Left ventricle myocardium inferior (tissue), 1 donor: ENCODE data around the gene GAK. TPM values are rescaled to one million over a fixed set of nuclear protein-coding genes. Genes with fewer than 3 reads are reported as not detected.

ENCODE experiments used
- DNase-seq: peaks from one replicate; pipeline ENCODE4 v3.0.0-alpha.2; 2020
- H3K27ac ChIP-seq: fragments of 200-600 bp; replicated peaks from 2 replicates; pipeline ENCODE4 v1.8.0; 2021
- H3K27me3 ChIP-seq: fragments of 200-600 bp; 2 replicates; pipeline ENCODE4 v1.8.0; 2021; ENCODE audit warnings: low read depth
- H3K36me3 ChIP-seq: fragments of 200-600 bp; 2 replicates; pipeline ENCODE4 v1.8.0; 2021
- H3K4me1 ChIP-seq: fragments of 200-600 bp; 2 replicates; pipeline ENCODE4 v1.8.0; 2021
- H3K4me3 ChIP-seq: fragments of 200-600 bp; 2 replicates; pipeline ENCODE4 v1.8.0; 2021; ENCODE audit warnings: mild to moderate bottlenecking, moderate library complexity
- H3K9me3 ChIP-seq: fragments of 200-600 bp; replicated peaks from 2 replicates; pipeline ENCODE4 v1.8.0; 2021
- intact Hi-C: fragments of 100-400 bp; cut with micrococcal nuclease; formaldehyde crosslinking; loops from one replicate; pipeline ENCODE4 v1.11.0; 2022
- total RNA-seq: library from RNA; stranded (reverse); fragmentation: NEBNext Ultra II Directional; extraction: Animal tissue kit (Norgen Biotek cat#: 25700); gene quantifications from one replicate; pipeline ENCODE4 v1.2.1, GENCODE V29; 2021
- TF ChIP-seq, protein P1 (sequence below): fragments of 200-600 bp; IDR thresholded peaks from 2 replicates; pipeline ENCODE4 v1.8.0; 2021; ENCODE audit warnings: antibody characterized with exemption, mild to moderate bottlenecking, borderline replicate concordance
- donor health status: DM: no; HTN: yes; CAD: no; lungs with severe emphysema.

The GAK gene
- total RNA-seq, 1 donor from 2014 or later = 25.1 TPM

DNA sequence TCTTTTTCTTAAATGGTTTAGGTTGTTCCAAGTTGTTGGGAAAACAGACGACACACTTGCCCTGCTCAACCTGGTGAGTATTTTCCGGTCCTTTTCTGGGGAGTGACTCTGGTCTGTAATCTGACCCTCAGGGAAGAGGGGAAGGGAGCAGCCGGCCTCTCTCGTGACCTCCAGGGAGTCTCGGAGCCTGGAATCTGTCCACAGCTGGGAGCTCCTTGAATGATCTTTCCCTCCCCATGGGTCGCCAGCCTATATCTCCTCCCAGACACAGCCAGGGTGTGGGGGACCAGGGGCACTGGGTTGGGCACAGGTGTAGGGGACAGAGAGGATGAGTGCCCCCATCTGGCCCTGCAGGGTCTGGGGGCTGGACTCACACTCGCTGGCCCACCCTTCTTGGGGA is 19.1 kb upstream of the GAK start:
- Histone ChIP-seq H3K9me3 (no peaks in the 10 kb centered on the region), H3K36me3 (peaks cover 35% of the 10 kb centered on the region), H3K4me1 (peaks cover 7% of the 10 kb centered on the region), H3K27me3 (no peaks in the 10 kb centered on the region), H3K27ac (no peak overlapping the region), H3K4me3 (no peak overlapping the region)
- DNase-seq = no peak
- TF ChIP-seq, protein P1, sequence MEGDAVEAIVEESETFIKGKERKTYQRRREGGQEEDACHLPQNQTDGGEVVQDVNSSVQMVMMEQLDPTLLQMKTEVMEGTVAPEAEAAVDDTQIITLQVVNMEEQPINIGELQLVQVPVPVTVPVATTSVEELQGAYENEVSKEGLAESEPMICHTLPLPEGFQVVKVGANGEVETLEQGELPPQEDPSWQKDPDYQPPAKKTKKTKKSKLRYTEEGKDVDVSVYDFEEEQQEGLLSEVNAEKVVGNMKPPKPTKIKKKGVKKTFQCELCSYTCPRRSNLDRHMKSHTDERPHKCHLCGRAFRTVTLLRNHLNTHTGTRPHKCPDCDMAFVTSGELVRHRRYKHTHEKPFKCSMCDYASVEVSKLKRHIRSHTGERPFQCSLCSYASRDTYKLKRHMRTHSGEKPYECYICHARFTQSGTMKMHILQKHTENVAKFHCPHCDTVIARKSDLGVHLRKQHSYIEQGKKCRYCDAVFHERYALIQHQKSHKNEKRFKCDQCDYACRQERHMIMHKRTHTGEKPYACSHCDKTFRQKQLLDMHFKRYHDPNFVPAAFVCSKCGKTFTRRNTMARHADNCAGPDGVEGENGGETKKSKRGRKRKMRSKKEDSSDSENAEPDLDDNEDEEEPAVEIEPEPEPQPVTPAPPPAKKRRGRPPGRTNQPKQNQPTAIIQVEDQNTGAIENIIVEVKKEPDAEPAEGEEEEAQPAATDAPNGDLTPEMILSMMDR = no peak
- intact Hi-C loops = no loop called here

DNA sequence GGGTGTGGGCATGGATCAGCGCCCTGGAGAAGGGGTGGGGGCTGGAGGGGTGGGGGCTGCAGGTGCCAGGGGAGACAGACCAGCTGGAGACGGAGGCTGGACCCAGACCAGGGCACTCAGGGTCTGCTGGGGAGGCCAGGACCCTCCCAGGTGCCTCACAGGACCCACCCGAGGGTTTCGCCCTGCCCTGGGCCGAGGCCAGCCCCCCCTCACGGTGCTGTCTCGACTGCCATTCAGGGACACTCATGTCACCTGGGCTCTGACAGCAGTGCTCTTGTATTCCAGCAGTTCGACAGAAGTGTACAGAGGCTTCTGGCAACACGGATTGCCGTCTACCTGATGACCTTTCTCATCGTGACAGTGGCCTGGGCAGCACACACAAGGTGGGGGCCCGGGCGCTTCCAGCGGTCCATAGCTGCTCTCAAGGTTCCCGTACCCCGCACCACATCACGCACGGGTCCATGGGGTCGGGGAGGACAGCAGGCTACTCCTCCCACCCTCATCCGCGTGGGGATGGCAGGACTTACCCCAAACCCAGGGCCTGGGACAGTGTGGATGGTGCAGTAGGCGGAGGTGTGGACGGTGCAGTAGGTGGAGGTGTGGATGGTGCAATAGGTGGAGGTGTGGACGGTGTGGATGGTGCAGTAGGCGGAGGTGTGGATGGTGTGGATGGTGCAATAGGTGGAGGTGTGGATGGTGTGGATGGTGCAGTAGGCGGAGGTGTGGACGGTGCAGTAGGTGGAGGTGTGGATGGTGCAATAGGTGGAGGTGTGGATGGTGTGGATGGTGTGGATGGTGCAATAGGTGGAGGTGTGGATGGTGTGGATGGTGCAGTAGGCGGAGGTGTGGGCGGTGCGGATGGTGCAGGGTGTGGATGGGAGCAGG is 18.3 kb upstream of the GAK start:
- TF ChIP-seq, protein P1 = no peak
- no peak overlapping the region for H3K4me3 ChIP-seq
- H3K4me1 ChIP-seq = peaks cover 7% of the 10 kb centered on the region
- peaks cover 32% of the 10 kb centered on the region for H3K36me3 ChIP-seq
- no peaks in the 10 kb centered on the region for H3K27me3 ChIP-seq
- intact Hi-C loops = no loop called here
- DNase-seq = no peak
- no peak overlapping the region for H3K27ac ChIP-seq
- H3K9me3 ChIP-seq = no peaks in the 10 kb centered on the region

DNA sequence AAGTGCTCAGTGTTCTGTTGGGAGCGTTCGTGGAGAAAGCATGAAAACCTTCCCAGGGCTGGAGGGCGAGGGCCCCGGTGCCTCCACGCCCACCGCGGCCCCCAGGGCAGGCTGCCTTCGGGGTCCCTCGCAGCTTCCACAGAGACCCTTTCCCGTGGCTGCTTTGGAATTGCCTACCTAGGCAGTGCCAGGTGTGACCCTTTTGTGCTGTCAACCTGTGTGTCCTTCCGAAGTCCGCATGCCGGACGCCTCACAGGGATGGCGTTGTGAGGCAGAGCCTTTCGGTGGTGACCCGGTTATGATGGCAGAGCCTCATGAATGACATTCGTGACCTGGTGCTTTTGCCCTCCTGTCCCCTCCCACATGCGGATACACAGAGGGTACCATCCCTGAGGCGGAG is 17.5 kb upstream of the GAK start:
- TF ChIP-seq, protein P1 = no peak
- Histone ChIP-seq H3K4me3 (no peak overlapping the region), H3K36me3 (peaks cover 25% of the 10 kb centered on the region), H3K4me1 (peaks cover 7% of the 10 kb centered on the region), H3K9me3 (no peaks in the 10 kb centered on the region), H3K27me3 (no peaks in the 10 kb centered on the region), H3K27ac (no peak overlapping the region)
- intact Hi-C loops = no loop called here
- DNase-seq = no peak

DNA sequence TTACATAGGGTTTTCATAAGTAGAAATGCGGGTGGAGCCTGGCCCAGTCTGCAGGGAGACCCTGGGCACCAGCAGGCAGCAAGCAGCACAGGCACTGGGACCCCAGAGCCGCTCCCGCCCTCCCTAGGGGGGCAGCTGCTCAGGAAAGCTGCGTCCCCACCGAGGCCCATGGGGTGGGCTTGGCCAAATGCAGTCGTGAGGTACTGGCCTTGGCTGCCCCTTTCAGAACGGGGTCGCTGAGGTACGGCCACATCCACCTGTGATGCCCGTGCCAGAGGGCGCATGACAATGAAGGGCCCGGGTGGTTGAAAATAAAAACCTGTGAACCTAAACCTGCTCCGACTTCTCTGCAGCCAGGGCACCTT is 16.8 kb upstream of the GAK start:
- intact Hi-C loops = no loop called here
- no peak for DNase-seq

DNA sequence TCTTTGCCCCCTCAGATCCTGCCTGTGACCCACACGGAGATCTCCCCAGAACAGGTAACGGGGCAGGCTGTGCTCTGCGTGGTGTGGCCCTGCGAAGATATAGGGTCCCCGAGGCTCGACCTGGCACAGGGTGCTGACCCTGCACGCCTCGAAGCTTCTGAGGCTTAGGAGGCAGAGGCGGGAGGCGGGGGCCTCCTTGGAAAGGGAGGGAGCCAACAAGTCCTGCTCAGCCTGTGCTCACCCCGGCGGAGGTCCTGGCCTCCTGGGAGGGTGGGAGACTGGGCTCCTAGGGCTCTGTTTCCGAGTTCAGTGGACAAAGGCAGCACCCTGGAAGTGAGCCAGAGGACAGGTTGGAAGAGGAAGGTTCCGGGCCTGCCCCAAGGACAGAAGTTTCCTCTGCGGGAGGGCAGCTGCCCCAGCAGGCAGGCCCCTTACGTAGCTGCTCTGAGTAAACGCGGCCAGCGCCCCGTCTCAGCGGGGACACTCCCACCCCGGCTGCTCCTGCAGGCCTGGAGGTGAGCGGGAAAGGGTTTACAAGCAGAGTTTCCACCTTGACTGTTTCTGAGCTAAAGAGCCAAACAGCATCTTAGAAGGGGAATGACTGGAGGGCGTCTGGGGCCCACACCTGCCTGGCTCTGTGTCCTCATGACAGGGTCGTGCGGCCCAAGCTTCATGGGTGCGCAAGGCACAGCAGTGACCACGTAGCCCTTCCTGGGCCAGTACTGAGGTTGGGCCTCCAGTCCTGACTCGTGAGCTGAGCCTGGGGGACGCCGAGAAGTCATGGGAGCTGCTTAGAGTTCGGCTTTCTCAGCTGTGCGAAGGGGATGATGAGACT is 16.2 kb upstream of the GAK start:
- Histone ChIP-seq H3K4me1 (peaks cover 7% of the 10 kb centered on the region), H3K36me3 (peaks cover 20% of the 10 kb centered on the region), H3K9me3 (no peaks in the 10 kb centered on the region), H3K27ac (no peak overlapping the region), H3K4me3 (no peak overlapping the region), H3K27me3 (no peaks in the 10 kb centered on the region)
- TF ChIP-seq, protein P1 = no peak
- intact Hi-C loops = no loop called here
- DNase-seq = no peak

More for the DNA sequence above, 16.8 kb upstream of the GAK start:
- no peaks in the 10 kb centered on the region for H3K27me3 ChIP-seq
- H3K9me3 ChIP-seq = no peaks in the 10 kb centered on the region
- TF ChIP-seq, protein P1 = no peak
- peaks cover 7% of the 10 kb centered on the region for H3K4me1 ChIP-seq
- H3K4me3 ChIP-seq = no peak overlapping the region
- H3K36me3 ChIP-seq = peaks cover 20% of the 10 kb centered on the region
- H3K27ac ChIP-seq = no peak overlapping the region
